H1 (cell line): ENCODE results near the gene ADM. TPM values are rescaled to one million over a fixed set of nuclear protein-coding genes. Genes with fewer than 3 reads are reported as not detected.

ENCODE experiments used
- BRCA1 ChIP-seq: IDR thresholded peaks from 2 replicates; pipeline ENCODE4 v1.6.1; 2012; ENCODE audit warnings: low read depth, low read length, improper control_type of control experiment
- CHD1 ChIP-seq: IDR thresholded peaks from 2 replicates; pipeline ENCODE4 v1.6.1; 2012; ENCODE audit warnings: low read depth, low read length, improper control_type of control experiment
- CHD2 ChIP-seq: IDR thresholded peaks from 2 replicates; pipeline ENCODE4 v1.6.1; 2012; ENCODE audit warnings: low read length, improper control_type of control experiment
- CTBP2 ChIP-seq: IDR thresholded peaks from 2 replicates; pipeline ENCODE4 v1.7.0; 2011; ENCODE audit warnings: borderline replicate concordance, mild to moderate bottlenecking, moderate library complexity, mixed read lengths, low read length; ENCODE audit not compliant: insufficient read depth, insufficient read length
- E2F6 ChIP-seq: IDR thresholded peaks from 2 replicates; pipeline ENCODE4 v1.6.1; 2012; ENCODE audit warnings: inconsistent platforms
- EZH2 ChIP-seq: fragments of 200-600 bp; sonication (generic); IDR thresholded peaks from 2 replicates; pipeline ENCODE4 v1.7.1; 2012; ENCODE audit warnings: low read depth, mild to moderate bottlenecking, moderate library complexity, low read length, inconsistent platforms; ENCODE audit not compliant: severe bottlenecking
- FOSL1 ChIP-seq: IDR thresholded peaks from 2 replicates; pipeline ENCODE4 v1.6.1; 2011; ENCODE audit warnings: mild to moderate bottlenecking, low read depth, low read length, moderate library complexity; ENCODE audit not compliant: insufficient read depth
- GABPA ChIP-seq: IDR thresholded peaks from 2 replicates; pipeline ENCODE4 v1.6.1; 2011; ENCODE audit warnings: mild to moderate bottlenecking, low read length, moderate library complexity, borderline replicate concordance; ENCODE audit not compliant: insufficient read depth
- HDAC2 ChIP-seq, 2 experiments: fragments of 300-600 bp in 1 of 2; sonication (generic) in 1 of 2; IDR thresholded peaks; 2 replicates each; pipeline ENCODE4 v1.6.1; 2011 to 2012; ENCODE audit warnings: low read depth in 2 of 2, low read length in 2 of 2, mild to moderate bottlenecking in 2 of 2, moderate library complexity in 2 of 2, borderline replicate concordance in 1 of 2, inconsistent platforms in 1 of 2
- MAFK ChIP-seq: IDR thresholded peaks from 2 replicates; pipeline ENCODE4 v1.6.1; 2012; ENCODE audit warnings: low read depth, mild to moderate bottlenecking, improper control_type of control experiment, low read length
- POLR2AphosphoS5 ChIP-seq: IDR thresholded peaks from 2 replicates; pipeline ENCODE4 v1.6.1; 2011; ENCODE audit warnings: low read depth, low read length
- RAD21 ChIP-seq, 2 experiments: IDR thresholded peaks in 1 of 2; conservative IDR thresholded peaks in 1 of 2; 2 replicates each; pipeline ENCODE4 v1.6.1; 2011; ENCODE audit warnings: low read depth in 2 of 2, low read length in 2 of 2, improper control_type of control experiment in 1 of 2, inconsistent platforms in 1 of 2, mild to moderate bottlenecking in 1 of 2, moderate library complexity in 1 of 2
- RFX5 ChIP-seq: IDR thresholded peaks from 2 replicates; pipeline ENCODE4 v1.6.1; 2011; ENCODE audit warnings: low read depth, low read length, improper control_type of control experiment, borderline replicate concordance
- SAP30 ChIP-seq: fragments of 300-600 bp; sonication (generic); IDR thresholded peaks from 2 replicates; pipeline ENCODE4 v1.7.1; 2012; ENCODE audit warnings: low read length, moderate library complexity, mild to moderate bottlenecking, inconsistent platforms; ENCODE audit not compliant: insufficient read depth, insufficient replicate concordance
- SP1 ChIP-seq: IDR thresholded peaks from 2 replicates; pipeline ENCODE4 v1.6.1; 2011; ENCODE audit warnings: low read depth, low read length
- SP2 ChIP-seq: IDR thresholded peaks from 2 replicates; pipeline ENCODE4 v1.6.1; 2012; ENCODE audit warnings: mild to moderate bottlenecking, low read length, inconsistent platforms
- SUZ12 ChIP-seq: fragments of 200-600 bp; sonication (generic); IDR thresholded peaks from 2 replicates; pipeline ENCODE4 v1.6.1; 2012; ENCODE audit warnings: mild to moderate bottlenecking, inconsistent platforms, low read length, moderate library complexity, mixed read lengths
- TAF1 ChIP-seq: IDR thresholded peaks from 2 replicates; pipeline ENCODE4 v1.6.1; 2011; ENCODE audit warnings: mild to moderate bottlenecking, low read depth, low read length
- TBP ChIP-seq: IDR thresholded peaks from 2 replicates; pipeline ENCODE4 v1.6.1; 2011; ENCODE audit warnings: low read depth, low read length, improper control_type of control experiment
- TCF12 ChIP-seq: IDR thresholded peaks from 2 replicates; pipeline ENCODE4 v1.6.1; 2011; ENCODE audit warnings: low read depth, mild to moderate bottlenecking, low read length
- ZNF274 ChIP-seq: IDR thresholded peaks from 2 replicates; pipeline ENCODE4 v1.7.0; 2012; ENCODE audit warnings: low read length, borderline replicate concordance; ENCODE audit errors: extremely low read depth
- polyA plus RNA-seq, 7 experiments: library from polyadenylated mRNA; depleted of rRNA in 3 of 7; stranded (reverse) in 5 of 7; unstranded in 2 of 7; fragments of >200 nt in 5 of 7; fragments of 200-250 nt in 2 of 7; gene quantifications; 1 replicate in 5 of 7; 2 replicates in 1 of 7; 4 replicates in 1 of 7; pipeline versions ENCODE4 v1.2.1 to v1.2.3, GENCODE V29; 2011 to 2013; ENCODE audit warnings: missing spikeins in 2 of 7, mixed read lengths in 2 of 7
- total RNA-seq: library from RNA; stranded (reverse); fragmentation: NEBNext Ultra II Directional; extraction: Animal tissue kit (Norgen Biotek cat#: 25700); gene quantifications from 2 replicates; pipeline ENCODE4 v1.2.1, GENCODE V29; 2021
- TF ChIP-seq, protein P1 (sequence below): IDR thresholded peaks from 2 replicates; pipeline ENCODE4 v1.6.1; 2012; ENCODE audit warnings: inconsistent platforms

Gene ADM
- total and polyA plus RNA-seq, 2 of the 8 experiments (the other 6 are each of a cell fraction or from before 2014, with no cell fraction given) = 94.1 to 95.6 TPM

- TF ChIP-seq EZH2 (no peak), RFX5 (no peak), FOSL1 (no peak), MAFK (no peak), E2F6 (peak; percentile 78), GABPA (no peak), CHD2 (no peak), CTBP2 (peak; percentile 13), SP2 (no peak), SP1 (no peak), TCF12 (no peak), HDAC2 (IDR thresholded peaks at IDR 0.05; ENCODE audit: borderline replicate concordance in 1 of 2, low read depth in 2 of 2, low read length in 2 of 2) (no peak; a peak in 1 of 4 replicates), TBP (no peak), CHD1 (no peak), SAP30 (no peak), ZNF274 (no peak), POLR2AphosphoS5 (no peak), RAD21 (IDR thresholded peaks at IDR 0.05 in 1 of 2, conservative IDR thresholded peaks at IDR 0.05 in 1 of 2; ENCODE audit: low read depth in 2 of 2, low read length in 2 of 2) (no peak), BRCA1 (no peak), TAF1 (0 out of 2 replicates have a peak, but pooled peaks have one; percentile 5), SUZ12 (no peak; the same call in 1 of the 2 replicates)
- TF ChIP-seq, protein P1, sequence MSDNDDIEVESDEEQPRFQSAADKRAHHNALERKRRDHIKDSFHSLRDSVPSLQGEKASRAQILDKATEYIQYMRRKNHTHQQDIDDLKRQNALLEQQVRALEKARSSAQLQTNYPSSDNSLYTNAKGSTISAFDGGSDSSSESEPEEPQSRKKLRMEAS = peak; percentile 56; the same call in 1 of the 2 replicates
Observed at GRCh38 chr11:10294290-10294953, 10.5 kb upstream of the ADM start (continued).
